Stimulated activated CD8-positive, alpha-beta memory T cell treated with anti-CD3 and anti-CD28 coated beads, Interleukin-2, amount 100 ng/mL, for 48 hours (primary cell): ENCODE data around the gene APIP.
"Not testable (repeated sequence)": the region's sequence is repeated elsewhere in the genome, so short reads cannot be mapped to it uniquely, and the experiment has no call there.

Source experiments
- DNase-seq, 2 donors: peaks; one replicate each; pipeline ENCODE4 v3.0.0-alpha.2; 2020; ENCODE audit warnings: low read depth in 2 of 2

Gene APIP

GRCh38 chr11:34926101-34926830 lies 10.1 kb upstream of the APIP start:
- DNase-seq, result no peak

GRCh38 chr11:34924714-34925113 lies 8.5 kb upstream of the APIP start:
- no peak for DNase-seq

GRCh38 chr11:34921156-34921555 lies 5.0 kb upstream of the APIP start:
- no peak for DNase-seq

- DNase-seq, result no peak
Measured at GRCh38 chr11:34916843-34917770, 928 bp upstream of the APIP start.

- no peak for DNase-seq
Measured at GRCh38 chr11:34915136-34916014, 804 bp downstream of the APIP start.

- DNase-seq, result not testable (repeated sequence)
Measured at GRCh38 chr11:34913556-34913955, 2.6 kb downstream of the APIP start.

- DNase-seq, result no peak
Measured at GRCh38 chr11:34911676-34912075, 4.5 kb downstream of the APIP start.

- no peak for DNase-seq
Measured at GRCh38 chr11:34910817-34911216, 5.4 kb downstream of the APIP start.

- DNase-seq, result no peak
Measured at GRCh38 chr11:34909955-34910354, 6.2 kb downstream of the APIP start.

- no peak for DNase-seq
Measured at GRCh38 chr11:34909415-34909814, 6.8 kb downstream of the APIP start.

GRCh38 chr11:34907934-34908593 lies 8.1 kb downstream of the APIP start:
- DNase-seq, result no peak

GRCh38 chr11:34905666-34906065 lies 10.5 kb downstream of the APIP start:
- DNase-seq, result no peak

GRCh38 chr11:34904421-34904955 lies 11.7 kb downstream of the APIP start:
- no peak for DNase-seq

- DNase-seq, result no peak
Measured at GRCh38 chr11:34899633-34900016, 16.6 kb downstream of the APIP start.

- no peak for DNase-seq
Measured at GRCh38 chr11:34898474-34898873, 17.7 kb downstream of the APIP start.

GRCh38 chr11:34897171-34897870 lies 18.9 kb downstream of the APIP start:
- no peak for DNase-seq

GRCh38 chr11:34896191-34896590 lies 20.0 kb downstream of the APIP start:
- DNase-seq, result not testable (repeated sequence)

- no peak for DNase-seq
Measured at GRCh38 chr11:34893416-34893815, 22.8 kb downstream of the APIP start.

GRCh38 chr11:34891611-34892010 lies 24.6 kb downstream of the APIP start:
- DNase-seq, result no peak

GRCh38 chr11:34890812-34891211 lies 25.4 kb downstream of the APIP start:
- DNase-seq, result no peak

- DNase-seq, result no peak
Measured at GRCh38 chr11:34890089-34890488, 26.1 kb downstream of the APIP start.
